A549 treated with Mapracorat at 1 μM for 4 hours (cell line): ENCODE measurements around the gene ZNF470. TPM values are rescaled to one million over a fixed set of nuclear protein-coding genes. Genes with fewer than 3 reads are reported as not detected.

Source experiments
- total RNA-seq: library from RNA; stranded (reverse); fragments of 200-300 nt; extraction: Qiagen RNA extraction; gene quantifications from 5 replicates; pipeline ENCODE4 v1.2.3, GENCODE V29; 2022

The ZNF470 gene
- total RNA-seq: 0.96 to 2.4 TPM (median 1.3 TPM) in 5 replicates

GRCh38 chr19:56567274-56568120 is at the start of gene ZNF470:
ZNF470 (plus strand) TSS chr19:56567468; CDS start chr19:56570312, 2,844 bp downstream.

GRCh38 chr19:56538761-56539263 is 28.5 kb upstream of the ZNF470 start, which contains the start of gene ZFP28:
ZFP28 (plus strand) TSS chr19:56538948; CDS start chr19:56539019, 71 bp downstream.

GRCh38 chr19:56594783-56595547 is 27.7 kb downstream of the ZNF470 start, which contains the start of gene ZNF71:
ZNF71 (plus strand) TSS chr19:56595302; CDS start chr19:56601559, 6,257 bp downstream.

Other genes starting within 250 kb of the ZNF470 start
- 0.95 to 1.5 TPM (median 1.3 TPM) in 5 replicates for gene ZNF582, start 173.9 kb upstream of the ZNF470 start, total RNA-seq
- gene ZNF583, start 163.1 kb upstream of the ZNF470 start, total RNA-seq: 1.6 to 3.5 TPM (median 2.3 TPM) in 5 replicates
- not detected in 5 replicates for gene ZNF667, start 90.1 kb upstream of the ZNF470 start, total RNA-seq
- 0.02 to 0.13 TPM in 2 of 5 replicates, not detected in the others for gene ZNF471, start 59.6 kb upstream of the ZNF470 start, total RNA-seq
- gene ZFP28, start 28.5 kb upstream of the ZNF470 start, total RNA-seq: 2.4 to 4.1 TPM (median 3.5 TPM) in 5 replicates
- gene ZNF71, start 27.8 kb downstream of the ZNF470 start, total RNA-seq: 9.8 to 12.9 TPM (median 11.6 TPM) in 5 replicates
- 0.16 to 0.22 TPM in 2 of 5 replicates, not detected in the others for gene SMIM17, start 75.7 kb downstream of the ZNF470 start, total RNA-seq
- not detected in 5 replicates for gene ZNF835, start 104.3 kb downstream of the ZNF470 start, total RNA-seq